ENCODE measurements around the gene CHCHD6.

DNA sequence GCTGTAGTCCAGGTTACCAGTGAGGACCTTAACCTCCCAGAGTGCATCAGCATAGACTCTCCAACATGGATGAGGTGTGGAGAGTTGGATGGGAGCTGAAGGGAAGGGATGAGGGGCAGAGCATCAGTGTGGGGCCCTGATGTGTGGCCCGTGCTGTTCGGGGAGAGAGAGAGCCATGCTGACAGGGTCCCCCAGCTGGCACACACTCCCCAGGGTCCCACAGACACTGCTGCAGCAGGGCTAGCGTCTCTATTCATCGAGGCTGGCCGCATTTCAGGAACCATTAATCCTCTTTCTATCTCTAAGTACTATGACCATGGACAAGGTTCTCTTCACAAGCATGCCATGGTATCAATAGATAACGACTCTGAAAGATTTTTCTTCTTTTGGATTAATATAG is 192.9 kb downstream of the CHCHD6 start:
- TF ChIP-seq POLR2AphosphoS5 (IDR thresholded peaks at IDR 0.05; ENCODE audit: borderline replicate concordance, low read depth, low read length) (no peak), EZH2 (IDR thresholded peaks at IDR 0.05) (no peak)

Data from SK-N-MC (cell line).